Effector CD4-positive, alpha-beta T cell (primary cell): Measurements from ENCODE around the gene PRKAR2A.
"Not testable (repeated sequence)": the region's sequence is repeated elsewhere in the genome, so short reads cannot be mapped to it uniquely, and the experiment has no call there.

Experiments used
- DNase-seq: peaks from one replicate; pipeline ENCODE4 v3.0.0-alpha.2; 2020

The PRKAR2A gene

DNA sequence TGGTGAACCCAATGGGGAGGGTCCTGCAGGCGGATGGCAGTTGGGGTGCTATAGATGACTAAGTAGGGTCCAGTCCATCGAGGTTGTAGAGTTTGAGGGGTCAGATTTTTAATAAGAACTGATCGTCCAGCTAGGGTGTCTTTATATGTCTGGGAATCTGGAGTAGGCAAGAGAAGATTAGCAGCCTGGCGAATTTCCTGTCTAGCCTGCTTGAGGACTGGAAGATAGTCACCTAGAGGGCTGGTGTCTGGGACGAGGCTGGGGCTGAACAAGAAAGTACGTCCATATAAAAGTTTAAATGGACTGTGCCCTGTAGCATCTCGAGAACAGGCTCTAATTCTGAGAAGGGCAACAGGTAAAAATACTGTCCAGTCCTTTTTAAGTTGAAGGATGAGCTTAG lies 123.9 kb downstream of the PRKAR2A start:
- no peak for DNase-seq

DNA sequence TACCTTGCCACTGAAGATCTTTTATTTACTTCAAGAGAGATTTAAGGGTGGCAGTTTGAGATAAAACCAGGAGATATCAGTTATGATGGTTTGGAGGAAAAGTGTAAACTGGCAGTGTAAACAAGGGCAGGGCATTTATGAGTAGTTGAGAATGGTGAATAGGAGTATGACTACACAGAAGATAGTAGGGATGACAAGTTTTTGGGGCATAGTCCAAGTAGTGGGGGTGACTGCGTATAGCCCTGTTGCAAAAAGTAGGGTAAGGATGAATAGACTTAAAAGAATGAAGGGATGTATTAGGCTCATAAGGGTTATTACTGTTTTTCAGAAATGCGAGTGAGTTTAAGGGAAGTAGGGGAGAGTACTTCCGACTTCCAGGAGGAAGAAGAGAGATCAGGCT lies 124.4 kb downstream of the PRKAR2A start:
- not testable (repeated sequence) for DNase-seq

DNA sequence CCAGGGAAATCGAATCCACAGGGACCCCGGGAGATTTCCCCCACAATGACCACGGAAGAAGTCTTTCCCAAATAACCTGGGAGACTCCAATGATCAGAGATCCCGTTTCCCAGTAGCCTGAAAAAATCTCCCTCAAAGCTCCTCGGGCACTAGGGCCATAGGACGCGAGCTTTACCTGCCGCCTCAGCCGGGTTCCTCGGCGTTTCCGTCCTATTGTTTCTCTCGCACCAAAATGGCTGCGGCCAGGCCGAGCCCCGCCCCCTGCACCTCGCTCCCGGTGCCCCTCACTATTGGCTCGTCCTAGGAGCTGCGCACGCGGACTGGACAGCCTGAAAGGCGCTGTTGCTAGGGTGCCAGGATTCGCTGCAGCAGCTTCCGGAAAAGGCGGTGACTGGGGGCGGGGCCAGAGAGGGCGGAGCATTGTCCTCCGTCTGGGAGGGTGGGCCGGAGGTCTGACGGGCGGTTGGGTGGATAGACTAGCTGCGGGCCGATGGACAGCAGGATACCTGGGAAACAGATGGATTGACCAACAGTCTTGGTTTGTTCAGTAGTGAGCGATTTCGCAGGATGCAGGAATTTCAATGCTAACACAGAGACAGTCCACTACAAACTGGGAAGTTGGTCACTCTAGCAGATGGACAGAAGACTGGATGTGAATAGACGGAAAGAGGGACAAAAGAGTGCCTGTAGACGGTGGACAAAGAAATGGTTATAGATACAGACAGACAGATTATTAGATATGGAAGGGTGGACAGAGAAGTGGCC lies 130.5 kb downstream of the PRKAR2A start, which contains the start of gene IP6K2:
TSS of gene IP6K2 (minus strand) at position 240 of the 765 bp plus-strand sequence. CDS start 21,930 bp downstream, outside the sequence.
- DNase-seq = peak; percentile 98

DNA sequence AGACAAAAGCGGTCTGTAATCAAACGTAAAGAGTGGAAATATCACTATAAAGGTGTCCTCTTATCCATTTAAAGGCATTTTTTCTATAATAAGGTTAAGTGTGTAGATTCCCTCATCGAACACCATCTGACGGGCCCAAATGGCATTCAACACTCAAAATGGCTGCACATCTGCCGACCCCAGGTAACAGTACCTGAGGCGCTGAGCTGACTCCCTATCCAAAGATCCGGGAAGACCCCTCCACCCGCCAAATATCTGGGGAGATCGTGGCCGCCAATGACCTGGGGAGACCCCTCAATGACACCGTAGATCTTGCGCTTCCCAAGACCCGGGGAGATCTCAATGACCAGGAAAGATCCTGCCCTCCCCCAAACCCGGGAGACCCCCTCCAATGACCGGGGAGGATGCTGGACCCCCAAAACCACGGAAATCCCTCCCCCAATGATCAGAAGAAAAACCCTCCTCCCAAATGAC lies 131.1 kb downstream of the PRKAR2A start:
- peak; percentile 14 for DNase-seq

DNA sequence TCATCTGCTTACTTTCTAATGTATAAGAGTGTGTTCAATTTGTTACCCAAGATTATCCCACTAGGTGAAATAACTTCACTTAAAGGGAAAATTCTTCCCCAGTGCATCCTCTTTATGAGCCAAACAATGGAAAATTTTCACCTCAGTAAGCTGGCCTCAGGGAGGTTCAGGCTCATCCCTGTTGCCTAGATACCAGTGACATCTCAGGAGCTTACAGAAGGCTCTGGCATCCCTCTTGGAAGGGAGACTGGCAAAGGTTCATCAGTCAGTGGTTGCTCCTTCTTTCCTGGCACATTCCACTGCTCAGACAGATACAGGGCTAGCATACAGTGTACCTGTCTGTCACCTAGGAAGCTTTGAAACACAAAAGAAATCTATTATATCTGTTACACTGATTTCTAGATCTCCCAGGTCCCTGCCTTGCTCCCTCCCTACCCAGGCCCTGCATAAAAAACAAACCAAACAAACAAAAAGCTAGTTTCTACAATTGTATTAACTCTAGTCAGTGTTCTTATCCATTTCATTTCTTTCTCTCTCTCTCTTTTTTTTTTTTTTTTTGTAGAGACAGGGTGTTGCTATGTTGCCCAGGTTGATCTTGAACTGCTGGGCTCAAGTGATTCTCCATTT lies 132.4 kb downstream of the PRKAR2A start:
- DNase-seq = no peak

DNA sequence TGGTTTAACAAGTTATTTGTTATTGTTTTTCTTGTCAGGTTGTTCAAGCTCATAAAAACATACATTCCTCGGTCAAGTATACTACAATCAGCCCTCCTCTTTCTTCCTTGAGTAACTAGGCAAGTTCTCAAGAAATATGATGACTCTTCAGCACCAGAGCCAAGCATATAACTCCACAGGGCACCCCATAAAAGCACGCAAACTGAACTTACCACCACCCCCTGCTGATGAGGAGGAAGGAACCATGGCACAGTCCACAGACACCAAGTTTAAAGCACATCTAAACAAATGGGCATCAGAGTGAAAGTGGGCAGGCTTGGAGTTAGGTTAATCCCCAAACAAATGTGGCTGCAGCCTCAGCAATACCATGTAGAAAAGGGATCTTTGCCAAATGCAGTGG lies 135.9 kb downstream of the PRKAR2A start:
- DNase-seq = no peak

DNA sequence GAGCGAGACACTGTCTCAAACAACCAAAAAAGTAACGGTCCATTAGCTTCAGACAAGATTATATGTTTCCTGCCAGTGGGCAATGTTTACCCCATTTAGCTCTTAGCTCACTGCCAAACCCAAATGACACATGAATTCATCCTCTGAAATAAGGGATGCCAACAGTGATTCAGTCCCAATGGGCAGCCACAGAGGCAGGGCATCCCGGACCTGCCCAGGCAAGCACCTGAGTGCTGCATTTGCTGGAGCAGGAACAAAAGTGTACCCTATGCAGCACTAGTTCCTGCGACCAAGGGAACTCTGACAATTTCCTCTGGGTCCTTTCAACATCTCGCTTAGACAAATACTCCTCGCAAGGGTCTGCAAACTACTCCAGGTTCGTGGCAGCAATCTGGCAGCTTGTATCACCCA lies 138.6 kb downstream of the PRKAR2A start:
- no peak for DNase-seq

DNA sequence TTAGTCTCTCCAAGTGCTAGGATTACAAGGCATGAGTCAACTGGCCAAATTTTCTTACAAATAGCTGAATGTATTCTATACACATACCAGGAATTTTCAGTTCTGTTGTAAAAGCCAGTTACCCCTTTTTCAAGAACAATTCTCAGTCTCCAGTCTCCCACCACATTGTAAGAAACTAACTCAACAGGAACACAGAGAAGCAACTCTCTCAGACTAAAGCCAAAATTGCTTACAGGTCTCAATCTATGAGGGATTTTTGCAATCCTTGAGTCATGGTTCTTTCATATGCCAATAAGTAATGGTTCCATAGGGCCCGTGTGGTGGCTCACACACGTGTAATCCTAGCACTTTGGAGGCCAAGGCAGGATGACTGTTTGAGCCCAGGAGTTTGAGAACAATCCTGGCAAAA lies 139.2 kb downstream of the PRKAR2A start:
- no peak for DNase-seq

DNA sequence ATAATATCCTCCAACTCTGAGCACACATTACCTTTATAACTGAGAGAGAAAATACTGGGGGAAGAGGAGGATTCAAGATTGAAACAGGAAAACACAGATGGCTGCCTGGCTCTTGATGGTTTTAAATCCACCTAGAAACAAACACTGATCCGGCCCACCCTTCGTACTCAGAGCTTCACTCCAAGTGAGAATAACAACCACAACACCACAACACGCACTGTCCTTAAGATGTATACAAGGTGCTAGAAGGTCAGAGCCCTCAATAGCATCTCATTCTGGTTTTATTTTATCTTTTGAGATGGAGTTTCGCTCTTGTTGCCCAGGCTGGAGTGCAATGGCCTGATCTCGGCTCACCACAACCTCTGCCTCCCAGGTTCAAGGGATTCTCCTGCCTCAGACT lies 140.5 kb downstream of the PRKAR2A start:
- no peak for DNase-seq

DNA sequence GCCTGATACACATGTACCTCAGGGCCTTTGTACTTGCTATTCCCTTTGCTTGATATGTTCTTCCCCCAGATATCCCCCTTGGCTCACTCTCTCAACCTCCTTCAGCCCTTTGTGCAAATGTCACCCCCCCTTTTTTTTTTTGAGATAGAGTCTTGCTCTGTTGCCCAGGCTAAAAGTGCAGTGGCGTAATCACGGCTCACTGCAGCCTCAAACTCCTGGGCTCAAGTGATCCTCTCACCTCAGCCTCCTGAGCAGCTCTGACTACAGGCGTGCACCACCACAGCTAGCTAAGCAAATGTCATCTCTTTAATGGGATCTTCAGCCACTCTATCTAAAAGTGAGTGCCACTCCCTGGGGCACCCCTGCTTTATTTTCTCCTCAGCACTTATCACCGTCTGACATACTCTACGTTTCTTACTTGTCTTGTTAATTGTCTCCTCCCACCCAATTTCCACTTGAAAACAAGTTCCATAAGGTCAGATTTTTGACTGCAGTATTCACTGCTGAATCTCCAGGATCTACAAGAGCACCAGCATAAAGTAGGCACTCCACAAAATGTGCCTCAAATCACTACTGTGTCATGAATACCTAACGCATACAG lies 145.3 kb downstream of the PRKAR2A start:
- no peak for DNase-seq

DNA sequence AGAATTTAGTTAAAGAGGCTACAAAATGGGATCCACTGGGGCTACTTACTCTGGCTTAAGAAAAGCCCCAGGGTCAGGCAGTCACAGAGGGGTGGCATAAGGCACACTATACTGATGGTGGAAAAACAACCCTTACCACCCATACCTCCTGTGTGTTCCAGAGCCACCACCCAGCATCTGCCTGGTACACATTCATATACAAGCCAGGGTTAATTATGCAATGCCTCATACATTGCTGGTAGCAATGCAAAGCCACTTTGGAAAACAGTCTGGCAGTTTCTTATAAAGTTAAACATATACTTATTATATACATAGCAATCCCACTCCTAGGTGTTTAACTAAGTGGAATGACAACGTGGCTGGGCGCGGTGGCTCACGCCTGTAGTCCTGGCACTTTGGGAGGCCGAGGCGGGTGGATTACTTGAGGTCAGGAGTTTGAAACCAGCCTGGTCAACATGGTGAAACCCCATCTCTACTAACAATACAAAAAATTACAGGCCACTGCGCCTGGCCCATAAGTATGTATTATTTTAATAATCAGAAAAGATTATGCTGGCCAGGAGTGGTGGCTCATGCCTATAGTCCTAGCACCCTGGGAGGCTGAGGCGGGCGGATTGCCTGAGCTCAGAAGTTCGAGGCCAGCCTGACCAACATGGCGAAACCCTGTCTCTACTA lies 146.8 kb downstream of the PRKAR2A start:
- DNase-seq = no peak

DNA sequence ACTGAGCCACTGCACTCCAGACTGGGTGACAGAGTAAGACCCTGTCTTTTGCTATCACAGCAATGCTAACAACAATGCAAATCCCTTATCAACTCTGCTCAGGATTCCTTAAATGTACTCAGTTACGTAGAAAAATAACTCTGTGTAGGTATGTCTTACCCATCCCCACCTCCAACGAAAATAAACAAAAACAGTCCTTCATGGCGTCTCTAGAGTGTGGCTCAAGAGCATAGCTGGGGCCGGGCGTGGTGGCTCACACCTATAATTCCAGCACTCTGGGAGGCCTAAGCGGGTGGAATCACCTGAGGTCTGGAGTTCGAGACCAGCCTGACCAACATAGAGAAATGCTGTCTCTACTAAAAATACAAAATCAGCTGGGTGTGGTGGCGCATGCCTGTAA lies 148.8 kb downstream of the PRKAR2A start:
- no peak for DNase-seq

DNA sequence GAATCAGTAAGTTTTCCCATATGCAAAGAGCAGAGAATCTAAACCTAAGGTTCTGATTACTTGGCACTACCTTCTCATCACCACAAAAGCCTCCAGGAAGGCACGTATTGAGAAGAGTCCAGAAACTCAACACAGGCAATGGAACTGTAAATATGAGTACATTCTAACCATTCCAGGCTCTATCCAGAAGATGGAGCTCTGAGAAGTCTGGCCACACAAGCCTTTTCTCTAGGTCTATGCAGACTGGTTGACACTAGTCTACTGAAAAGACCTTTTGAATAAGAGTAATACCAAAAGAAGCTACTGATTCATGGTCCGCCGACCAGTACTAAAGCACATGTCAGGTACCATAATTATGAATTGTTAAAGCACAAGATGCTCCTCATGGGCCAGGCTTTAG lies 149.7 kb downstream of the PRKAR2A start:
- no peak for DNase-seq

DNA sequence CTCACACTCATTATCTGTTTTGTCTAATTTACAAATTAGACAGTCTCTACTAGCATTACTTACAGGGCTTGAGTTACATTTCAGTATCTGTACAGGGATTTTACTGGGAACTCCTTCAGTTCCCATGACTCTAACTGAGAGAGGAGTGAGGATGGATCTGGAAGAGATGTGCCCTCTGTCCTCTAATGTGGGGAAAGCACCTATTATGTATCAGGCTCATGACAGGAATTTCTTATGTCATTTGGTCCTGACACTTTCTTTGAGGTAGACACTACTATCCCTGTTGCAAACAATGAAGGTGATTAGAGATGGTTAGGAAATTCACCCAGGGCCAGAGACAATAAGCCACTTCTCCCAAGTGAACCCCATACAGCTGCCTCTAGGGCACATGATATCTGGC lies 151.1 kb downstream of the PRKAR2A start:
- no peak for DNase-seq
